Thymus (tissue), 2 donors: ENCODE data around the gene DEFB132. TPM values are rescaled to one million over a fixed set of nuclear protein-coding genes. Genes with fewer than 3 reads are reported as not detected.

Source experiments
- polyA plus RNA-seq: library from polyadenylated mRNA; stranded (reverse); fragments of 200-250 nt; gene quantifications from one replicate; pipeline ENCODE4 v1.2.3, GENCODE V29; 2013
- total RNA-seq: library from RNA; stranded (reverse); fragments of 120-200 nt; gene quantifications from one replicate; pipeline ENCODE4 v1.2.4, GENCODE V29; 2013
- donor health status: healthy.

DEFB132 gene
- total and polyA plus RNA-seq, 2 donors = 0.07 TPM; not detected in 1

Other genes with a start within 250 kb of the DEFB132 start
- gene DEFB125, start 170.1 kb upstream of the DEFB132 start, total RNA-seq = not detected
- 0.09 TPM for gene DEFB125, start 170.1 kb upstream of the DEFB132 start, polyA plus RNA-seq
- gene DEFB126, start 115.1 kb upstream of the DEFB132 start, total RNA-seq = not detected
- not detected for gene DEFB126, start 115.1 kb upstream of the DEFB132 start, polyA plus RNA-seq
- gene DEFB127, start 100.3 kb upstream of the DEFB132 start, total RNA-seq = not detected
- not detected for gene DEFB127, start 100.3 kb upstream of the DEFB132 start, polyA plus RNA-seq
- not detected for gene DEFB128, start 68.0 kb upstream of the DEFB132 start, total RNA-seq
- not detected for gene DEFB128, start 68.0 kb upstream of the DEFB132 start, polyA plus RNA-seq
- not detected for gene DEFB129, start 30.5 kb upstream of the DEFB132 start, total RNA-seq
- not detected for gene DEFB129, start 30.5 kb upstream of the DEFB132 start, polyA plus RNA-seq
- 1.2 TPM for gene C20orf96, start 33.0 kb downstream of the DEFB132 start, total RNA-seq
- gene C20orf96, start 33.0 kb downstream of the DEFB132 start, polyA plus RNA-seq = 4.3 TPM
- gene ZCCHC3, start 39.8 kb downstream of the DEFB132 start, total RNA-seq = 28.5 TPM
- gene ZCCHC3, start 39.8 kb downstream of the DEFB132 start, polyA plus RNA-seq = 21.8 TPM
- 2.5 TPM for gene SOX12, start 67.8 kb downstream of the DEFB132 start, total RNA-seq
- gene SOX12, start 67.8 kb downstream of the DEFB132 start, polyA plus RNA-seq = 4.7 TPM
- gene NRSN2, start 89.4 kb downstream of the DEFB132 start, total RNA-seq = 3.8 TPM
- 16.7 TPM for gene NRSN2, start 89.4 kb downstream of the DEFB132 start, polyA plus RNA-seq
- 7.0 TPM for gene TRIB3, start 123.0 kb downstream of the DEFB132 start, total RNA-seq
- 10.1 TPM for gene TRIB3, start 123.0 kb downstream of the DEFB132 start, polyA plus RNA-seq
- gene RBCK1, start 150.6 kb downstream of the DEFB132 start, total RNA-seq = 53.2 TPM
- 140 TPM for gene RBCK1, start 150.6 kb downstream of the DEFB132 start, polyA plus RNA-seq
- gene TBC1D20, start 204.8 kb downstream of the DEFB132 start, total RNA-seq = 14.4 TPM
- gene TBC1D20, start 204.8 kb downstream of the DEFB132 start, polyA plus RNA-seq = 16.2 TPM